GM04504 (cell line): Measurements from ENCODE around the gene TMEM30A.

Source experiments
- DNase-seq: peaks from one replicate; pipeline ENCODE4 v3.0.0-alpha.2; 2012; ENCODE audit warnings: low read depth

The TMEM30A gene

DNA sequence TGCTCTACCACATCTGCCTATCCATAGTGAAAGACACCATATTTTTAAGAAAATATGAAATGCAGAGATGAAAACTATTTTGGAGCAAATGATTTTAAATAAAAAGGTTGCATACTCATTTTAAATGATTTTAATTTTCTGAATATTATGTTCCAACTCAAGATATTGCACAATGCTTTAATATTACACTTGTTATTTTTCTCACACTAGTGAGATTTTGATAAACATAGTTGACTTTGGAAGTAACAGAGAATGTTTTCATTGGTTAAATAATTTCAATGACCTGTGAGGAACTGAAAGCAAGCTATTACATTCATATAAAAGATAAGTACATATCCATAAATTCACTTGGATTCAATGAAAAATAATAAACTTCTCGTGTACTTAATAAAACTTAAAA, 7.2 kb upstream of the TMEM30A start:
- no peak for DNase-seq

DNA sequence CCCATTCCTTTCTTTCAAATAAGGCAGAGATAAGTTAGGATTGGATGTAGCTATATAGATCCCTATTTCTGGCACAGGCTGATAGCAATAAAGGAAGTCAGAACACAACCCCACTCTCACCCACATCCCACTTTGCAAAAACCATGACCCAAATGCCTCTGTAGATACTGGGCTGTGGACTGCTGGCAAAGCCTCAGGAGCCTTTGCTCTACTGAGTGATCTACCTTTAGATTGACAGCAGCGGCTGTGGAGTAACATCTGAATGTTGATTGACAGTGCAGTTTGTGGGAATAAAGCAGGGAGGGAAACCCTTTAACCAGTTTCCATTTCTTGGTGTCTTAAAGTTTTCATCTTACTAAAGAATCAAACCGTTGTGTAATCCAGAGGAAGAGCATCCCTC, 6.7 kb upstream of the TMEM30A start:
- DNase-seq, result no peak

DNA sequence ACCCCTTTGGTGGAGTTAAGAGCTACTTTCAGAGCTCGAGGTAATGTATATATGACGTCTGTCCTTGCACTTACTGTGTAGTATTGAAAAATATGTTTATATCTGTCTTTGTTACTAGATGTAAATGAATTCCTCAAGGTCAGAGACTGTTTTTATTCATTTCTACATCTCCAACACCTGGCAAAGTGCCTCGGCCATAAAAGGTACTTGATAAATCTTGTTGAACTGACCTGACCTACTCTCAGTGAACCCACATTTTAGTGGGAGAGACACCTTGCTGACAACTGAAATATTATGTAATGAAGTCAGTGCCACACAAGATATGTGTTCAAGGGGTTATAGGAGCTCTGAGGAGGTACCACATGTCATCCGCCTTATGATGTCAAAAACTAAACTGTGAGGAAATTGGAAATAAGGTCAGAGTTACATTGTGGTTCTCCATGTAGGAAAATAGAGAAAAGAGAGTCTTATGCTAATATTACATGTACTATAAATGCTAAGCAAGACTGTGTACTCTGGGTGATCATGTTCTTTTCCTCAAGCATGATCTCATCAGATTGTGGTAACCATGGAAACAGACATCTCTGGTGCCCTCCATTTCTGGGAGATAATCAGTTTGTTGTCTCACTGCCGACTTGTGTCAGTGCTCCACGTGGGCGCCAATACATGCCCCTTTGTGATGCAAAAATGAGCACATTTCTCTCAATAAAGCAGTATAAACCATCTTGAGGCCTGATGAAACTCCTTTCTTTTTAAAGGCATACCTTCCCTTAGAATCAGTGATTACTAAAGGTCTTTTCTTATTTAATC, 5.7 kb upstream of the TMEM30A start:
- DNase-seq, result no peak

DNA sequence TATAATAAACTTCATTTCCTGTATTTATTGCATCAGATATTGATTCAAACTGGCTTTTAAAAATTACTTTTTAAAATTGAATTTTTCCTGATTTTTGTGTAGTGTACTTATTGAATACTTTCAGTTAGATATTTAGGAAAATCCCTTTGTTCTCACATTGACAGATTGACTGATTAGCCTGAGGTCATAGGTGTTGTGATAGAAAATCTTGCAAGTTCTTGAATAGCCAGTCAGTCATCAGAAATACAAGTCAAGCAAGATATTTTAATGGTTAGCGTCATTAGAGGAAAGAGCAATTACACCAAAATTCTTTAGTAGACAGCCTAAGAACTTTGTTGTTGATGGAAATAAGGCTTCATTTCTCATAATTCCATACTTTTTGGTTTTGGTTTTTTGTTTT, 3.4 kb upstream of the TMEM30A start:
- no peak for DNase-seq

DNA sequence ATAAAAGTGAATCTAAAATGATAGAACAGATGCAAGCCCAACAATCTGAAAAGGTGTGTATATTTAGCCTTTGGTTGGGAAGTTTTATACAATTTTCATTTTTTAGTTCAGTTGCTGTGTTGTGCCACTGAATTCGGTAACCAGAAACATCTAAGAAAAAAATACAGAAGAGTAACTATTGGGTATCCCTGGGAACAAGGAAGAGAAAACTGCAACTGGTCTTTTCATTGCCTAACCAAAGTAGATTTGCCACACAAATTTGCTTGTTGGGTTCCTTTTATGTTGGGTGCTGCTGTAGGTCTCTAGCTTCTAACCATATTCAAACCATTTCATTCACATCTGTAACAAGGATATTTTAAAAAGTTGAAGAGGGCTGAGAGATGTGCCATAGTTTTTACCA, 2.8 kb upstream of the TMEM30A start:
- DNase-seq, result no peak

DNA sequence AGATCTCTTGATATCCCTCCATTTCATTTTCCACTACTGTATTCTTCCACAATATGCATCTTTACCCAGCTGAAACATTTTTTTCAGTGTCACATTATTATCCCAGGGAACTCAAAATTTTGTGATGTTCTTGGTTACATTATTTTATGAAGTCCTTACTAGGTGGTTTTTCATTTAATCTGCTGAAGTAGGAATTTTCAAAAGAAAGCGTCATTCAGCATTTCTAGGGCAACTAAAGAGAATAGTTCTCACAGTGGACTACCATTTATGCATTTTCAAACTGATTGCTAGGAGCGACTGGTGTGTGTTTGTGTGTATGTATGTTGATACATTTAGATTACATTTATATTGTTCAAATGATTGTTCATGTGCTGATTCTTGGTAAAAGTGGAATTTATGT, 2.4 kb upstream of the TMEM30A start:
- DNase-seq, result no peak

DNA sequence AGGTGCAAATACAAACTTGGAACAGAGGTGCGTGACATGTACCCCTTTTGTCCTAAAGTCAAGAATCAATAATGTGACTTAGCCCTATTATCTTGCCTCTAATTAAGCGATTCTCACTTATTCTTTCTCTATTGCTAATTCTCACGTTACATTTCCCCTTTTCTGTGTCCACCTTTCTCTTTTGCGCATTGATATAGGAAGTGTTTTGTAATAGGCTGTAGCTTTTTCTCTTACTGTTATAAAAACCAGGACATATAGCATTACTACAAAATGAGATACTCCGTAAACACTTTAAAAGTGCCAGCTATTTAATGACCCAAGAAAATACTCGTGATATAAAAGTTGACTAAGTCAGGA, 669 bp upstream of the TMEM30A start:
- no peak for DNase-seq

DNA sequence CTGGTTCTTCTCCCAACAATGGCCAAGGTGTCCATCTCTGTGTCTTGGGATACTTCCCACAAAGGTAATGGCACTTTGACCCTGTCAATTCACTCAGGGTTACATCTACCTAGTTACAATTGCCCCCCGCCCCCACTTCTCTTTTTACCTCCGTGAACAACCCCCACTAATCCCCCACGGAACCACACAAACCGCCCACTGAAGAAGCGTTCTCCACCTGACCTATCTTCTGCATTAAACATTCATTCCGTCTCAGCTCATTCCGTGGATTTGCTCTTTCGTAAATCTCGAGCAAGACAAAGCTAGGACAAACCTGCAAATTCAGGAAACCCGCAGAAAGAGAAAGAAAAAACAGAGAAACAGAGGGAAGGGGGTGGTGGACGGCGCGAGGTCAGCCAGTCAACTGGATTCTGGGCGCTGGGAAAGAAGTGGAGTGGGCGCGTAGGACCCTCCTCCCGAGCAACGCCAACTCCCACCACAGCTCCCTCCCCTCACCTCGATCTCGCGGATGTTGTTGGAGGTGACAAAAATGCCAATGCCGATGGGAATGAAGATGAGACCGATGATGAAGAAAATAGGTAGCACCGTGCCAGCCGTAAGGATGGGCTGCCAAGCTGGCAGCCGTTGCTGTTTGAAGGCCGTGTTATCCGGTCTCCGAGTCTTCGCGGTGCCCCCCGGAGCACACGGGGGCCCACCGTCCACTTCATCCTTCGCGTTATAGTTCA, 523 bp downstream of the TMEM30A start:
- DNase-seq, result peak; percentile 9

DNA sequence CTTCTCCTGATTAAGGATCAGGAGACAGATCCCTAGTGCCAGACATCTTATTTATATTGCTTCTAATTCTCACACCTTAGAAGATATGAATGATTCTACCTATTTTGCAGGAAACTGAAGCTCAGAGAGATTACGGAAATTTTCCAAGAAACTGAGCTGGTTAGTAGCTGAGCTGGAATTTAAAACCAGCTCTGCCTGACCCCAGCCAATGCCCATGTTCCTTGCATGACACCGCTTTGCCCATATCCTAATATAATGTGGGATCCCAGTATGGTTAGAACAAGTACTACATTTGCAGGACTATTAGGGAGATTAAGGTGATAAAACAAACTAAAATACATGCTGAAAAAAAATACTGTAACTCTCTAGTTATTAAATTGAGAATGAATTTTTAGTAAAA, 1.9 kb downstream of the TMEM30A start:
- no peak for DNase-seq

DNA sequence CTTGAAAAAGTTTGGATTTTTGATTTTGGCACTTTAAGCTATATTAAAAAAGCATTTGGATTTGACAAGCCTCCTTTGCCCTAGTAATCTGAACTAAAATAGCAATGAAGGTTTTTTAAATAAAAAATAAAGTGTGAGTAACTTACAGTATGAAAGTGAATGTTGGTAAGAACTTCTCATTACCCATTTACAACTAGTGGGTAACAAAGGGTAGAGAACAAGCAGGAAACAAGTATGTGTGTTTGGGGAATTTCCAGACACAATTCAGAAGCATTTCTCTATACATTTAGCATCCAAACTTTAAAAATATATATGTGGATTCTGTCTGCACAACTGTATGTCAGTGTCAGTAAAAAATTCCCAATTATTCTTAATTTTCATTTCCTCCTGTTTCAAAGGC, 2.9 kb downstream of the TMEM30A start:
- no peak for DNase-seq

DNA sequence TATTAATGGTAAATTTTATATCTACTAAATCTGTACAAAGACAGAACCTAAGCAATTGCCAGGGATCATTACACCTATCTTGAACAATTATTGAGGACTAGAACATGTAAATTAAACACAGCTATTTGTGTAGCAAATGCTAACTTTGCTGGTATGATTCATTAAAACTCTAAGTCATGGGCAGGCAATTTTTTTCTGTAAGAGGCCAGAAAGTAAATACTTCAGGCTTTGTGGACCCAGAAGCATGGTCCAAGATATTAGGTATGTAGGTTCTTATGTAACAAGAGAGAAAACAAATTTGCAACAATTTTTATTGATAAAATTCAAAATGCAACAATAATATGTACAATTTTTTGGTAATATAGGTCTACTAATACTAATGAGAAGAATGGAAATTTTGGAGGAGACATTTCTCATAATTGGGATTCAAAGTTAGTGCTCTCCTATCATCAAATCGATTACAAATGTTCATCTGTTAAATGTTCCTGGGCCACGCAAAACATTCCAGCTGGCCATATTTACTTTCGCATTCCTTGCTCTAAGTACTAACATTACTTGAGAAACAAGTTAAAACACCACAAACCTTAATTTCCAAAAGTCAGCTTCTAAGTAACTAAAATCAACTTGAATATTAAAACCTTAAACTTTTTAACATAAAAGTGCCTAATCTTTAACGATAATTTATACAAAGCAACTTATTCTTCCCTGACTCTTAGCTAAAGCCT, 4.3 kb downstream of the TMEM30A start:
- DNase-seq, result no peak

DNA sequence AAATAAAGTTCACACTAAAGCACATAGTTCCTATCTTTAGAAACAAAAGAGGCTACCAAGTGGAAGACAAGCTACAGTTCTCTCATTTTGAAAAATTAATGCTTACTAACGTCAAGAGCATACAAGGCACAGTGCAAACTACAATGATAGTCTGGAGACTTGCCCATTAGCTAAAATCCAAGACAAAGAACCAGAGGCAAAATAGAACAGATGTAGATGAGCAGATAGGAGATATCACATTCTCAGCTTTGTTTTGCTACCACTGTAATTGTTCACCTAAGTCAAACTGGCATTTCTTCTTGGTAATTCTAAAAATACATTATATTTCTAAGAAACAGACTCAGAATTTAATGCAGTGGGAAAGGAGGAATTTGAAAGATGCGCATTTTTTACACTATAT, 5.2 kb downstream of the TMEM30A start:
- DNase-seq, result no peak

DNA sequence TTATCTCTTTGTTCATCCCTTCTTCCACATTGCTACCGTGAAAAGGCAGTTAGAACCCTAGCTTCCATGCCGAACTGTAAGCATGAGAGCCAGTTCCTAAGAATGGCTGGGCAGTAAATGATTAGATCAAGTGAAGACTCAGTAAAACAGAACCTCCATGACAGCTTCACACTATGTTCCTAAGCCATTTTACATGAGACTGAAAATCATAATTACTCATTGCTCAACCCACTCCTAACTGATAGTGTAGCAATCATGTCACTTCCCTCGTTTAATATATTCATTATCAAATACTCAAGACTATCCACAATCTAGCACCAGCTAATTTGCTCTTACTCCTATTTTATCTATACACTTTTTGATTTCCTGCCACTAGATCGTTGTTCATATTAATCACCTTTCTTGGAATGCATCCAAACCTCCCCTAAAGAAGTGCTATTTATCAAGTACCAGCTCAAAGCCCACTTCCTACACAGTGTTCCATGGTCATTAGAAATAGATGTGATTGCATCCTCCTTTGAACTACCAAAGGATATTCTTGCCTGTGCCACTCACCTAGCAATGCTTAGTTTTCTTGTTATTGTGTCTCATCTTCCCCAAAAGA, 6.0 kb downstream of the TMEM30A start:
- DNase-seq, result no peak

DNA sequence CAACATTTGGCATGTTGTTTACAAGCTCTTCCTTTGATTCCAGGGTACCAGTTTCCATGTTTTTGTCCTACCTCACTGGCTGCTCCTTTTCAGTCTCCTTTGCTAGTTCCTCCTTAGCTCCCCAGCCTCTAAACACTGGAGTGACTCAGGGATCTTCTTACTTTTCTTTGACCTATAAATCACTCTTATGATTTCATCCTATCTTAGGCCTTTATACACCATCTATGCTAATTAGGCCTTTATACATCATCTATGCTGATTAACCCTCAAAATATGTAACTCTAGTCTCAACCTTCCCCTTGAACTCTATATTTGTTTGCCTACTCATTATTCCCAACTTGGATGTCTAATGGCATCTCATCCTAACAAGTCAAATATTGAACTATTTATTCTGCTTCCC, 9.5 kb downstream of the TMEM30A start:
- peak; percentile 62 for DNase-seq

DNA sequence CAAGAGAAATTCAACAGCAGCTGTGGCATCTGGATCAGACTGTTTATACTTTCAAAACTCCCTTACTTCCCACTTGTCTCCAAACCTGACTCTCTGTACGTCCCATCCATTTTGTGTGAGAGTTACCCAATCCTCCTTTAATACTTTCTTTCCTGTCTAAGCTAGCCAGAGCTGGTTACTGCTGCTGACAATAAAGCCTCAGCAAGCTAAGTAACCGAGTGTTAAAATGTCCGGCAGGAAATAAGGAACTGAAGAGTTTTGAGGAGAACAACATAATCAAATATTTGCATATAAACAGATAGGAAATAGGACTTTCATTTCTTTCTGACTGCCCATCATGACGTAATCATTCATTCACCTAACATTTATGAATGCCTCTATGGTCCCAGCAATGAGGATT, 11.6 kb downstream of the TMEM30A start:
- no peak for DNase-seq

DNA sequence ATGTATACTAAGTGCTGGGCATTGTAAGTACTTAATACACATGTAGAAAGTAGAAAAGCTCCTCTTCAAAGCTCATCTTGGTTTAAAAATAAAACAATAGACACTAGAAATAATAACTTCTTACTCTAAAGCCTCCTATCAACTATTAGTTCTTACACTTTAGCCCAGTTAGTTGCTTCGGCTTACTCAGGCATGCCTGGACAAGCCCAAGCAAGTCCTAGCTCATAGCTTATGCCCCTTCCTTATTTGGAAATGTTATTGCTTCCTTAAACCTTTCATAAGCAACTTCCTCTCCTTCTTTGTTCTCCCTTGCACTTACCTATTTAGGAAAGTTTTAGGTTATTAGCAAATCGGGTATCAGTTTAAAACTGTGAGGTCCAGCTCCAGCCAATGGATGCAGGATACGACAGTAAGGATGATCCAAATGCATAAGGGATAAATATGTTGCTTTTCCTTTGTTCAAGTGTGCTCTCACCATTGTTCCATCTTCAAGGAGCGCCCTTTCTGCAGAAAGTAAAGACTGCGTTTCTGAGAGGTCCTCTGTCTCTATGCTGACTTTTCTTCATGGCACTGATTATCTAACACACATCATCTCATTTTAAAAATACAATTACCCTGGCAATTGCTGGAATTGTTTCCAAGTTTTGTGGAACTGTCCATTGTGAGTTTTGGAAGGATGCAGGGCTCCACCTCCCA, 12.3 kb downstream of the TMEM30A start:
- DNase-seq, result no peak

DNA sequence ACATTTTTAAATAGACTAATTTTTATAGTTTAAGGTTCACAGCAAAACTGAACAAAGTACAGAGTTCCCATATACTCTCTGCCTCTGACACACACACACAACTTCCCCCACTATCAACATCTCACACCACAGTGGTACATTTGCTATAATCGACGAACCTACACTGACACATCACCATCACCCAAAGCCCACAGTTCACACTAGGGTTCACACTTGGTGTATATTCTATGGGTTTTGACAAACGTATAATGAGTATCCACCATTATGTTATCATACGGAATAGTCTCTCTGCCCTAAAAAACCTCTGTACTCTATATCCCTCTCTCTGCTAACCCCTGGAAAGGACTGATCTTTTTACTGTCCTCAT, 15.6 kb downstream of the TMEM30A start:
- no peak for DNase-seq

DNA sequence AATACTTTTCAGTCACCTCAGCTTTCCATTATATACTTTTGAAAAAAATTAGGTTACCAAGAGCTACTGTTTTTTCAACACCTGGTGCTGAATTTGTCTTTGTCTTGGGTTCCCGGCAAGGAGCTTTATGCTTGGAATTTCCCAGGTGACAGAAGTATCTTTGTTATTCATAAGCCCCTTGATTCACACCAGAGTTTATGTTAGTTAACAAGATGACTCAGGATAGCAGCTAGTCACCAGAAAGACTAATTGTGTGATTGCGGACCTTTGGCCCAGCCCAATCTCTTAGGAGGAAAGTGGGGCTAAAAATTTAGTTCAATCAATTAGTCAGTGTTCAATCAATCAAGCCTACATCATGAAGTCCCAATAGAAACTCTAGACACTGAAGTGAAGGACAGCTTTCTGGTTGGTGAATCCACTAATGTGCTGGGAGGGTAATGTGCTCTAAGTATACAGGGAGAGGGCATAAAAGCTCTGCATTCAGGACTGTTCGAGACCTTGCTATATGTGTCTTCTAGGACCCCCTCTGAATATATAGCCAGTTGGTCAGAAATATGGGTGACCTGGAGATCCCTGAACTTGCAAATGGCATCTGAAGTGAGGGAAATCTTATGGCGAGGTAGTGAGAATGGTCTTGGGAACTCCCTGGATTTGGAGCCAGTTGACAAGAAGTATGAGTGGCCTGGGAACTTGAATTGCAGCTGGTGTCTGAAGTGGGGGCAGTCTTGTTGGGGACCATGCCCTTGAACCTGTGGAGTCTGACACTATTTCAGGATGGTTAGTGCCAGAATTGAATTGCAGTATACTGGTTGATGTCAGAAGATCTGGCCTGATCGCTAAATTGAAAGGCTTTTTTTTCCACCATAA, 16.2 kb downstream of the TMEM30A start:
- DNase-seq, result no peak

DNA sequence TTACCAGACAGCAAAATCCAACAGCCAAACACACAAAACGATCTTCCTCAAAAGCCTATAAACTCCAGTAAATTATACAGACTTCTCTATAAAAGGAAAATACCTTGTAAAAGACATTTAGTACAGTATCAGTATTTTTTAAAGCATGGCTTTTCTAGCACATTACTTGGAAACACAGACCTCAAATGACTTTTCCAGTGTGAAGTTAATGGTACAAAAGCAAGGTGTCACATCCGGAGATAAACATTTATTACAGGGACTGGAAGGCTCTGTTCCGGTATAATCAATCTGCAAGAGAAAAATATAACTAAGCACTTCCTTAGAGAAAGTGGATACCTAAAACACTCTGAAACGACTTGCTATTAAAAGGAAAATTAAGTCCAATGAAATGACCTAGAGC, 17.1 kb downstream of the TMEM30A start:
- DNase-seq, result no peak

DNA sequence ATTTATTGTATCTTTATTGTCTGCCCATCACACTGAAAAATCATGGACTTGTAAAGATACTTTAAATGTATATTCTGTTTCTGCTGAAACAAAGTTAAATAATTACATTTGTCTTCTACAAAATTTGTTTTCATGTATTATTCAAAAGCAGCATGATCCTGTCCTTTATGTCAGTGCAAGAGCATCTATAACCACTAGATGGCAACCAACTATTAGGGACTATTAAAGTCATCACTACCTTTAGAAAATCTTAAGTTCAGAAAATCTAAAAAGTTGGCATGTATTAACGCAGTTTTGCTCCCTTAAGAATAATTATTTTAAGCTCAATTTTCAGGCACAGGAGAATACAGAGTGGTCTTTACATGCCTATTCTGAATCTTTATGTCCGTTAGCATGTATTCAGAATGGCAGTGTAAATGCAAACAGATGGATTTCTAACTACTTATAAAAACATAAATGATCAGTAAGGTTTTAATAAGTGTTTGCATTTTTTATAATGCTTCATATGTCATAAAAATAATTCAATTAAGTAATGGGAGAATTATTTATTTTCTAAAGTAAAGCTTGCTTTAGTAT, 17.8 kb downstream of the TMEM30A start:
- DNase-seq, result no peak

DNA sequence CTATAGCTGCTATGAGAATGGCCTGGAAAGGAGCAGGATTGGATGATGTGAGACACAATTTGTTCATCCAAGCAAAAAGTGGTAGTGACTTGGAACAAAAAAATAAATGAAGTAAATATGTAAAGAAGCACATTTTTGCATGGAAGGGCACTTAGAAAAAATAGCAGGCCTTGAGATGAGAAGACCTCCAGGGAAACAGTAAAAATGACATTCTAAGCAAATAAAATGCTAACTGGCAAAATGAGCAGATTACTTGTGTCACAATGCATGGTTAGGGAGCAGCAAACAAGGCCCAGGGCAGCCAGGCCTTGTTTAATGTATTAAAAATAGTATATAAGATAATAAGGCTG, 21.2 kb downstream of the TMEM30A start:
- DNase-seq, result no peak
